GM12878 (cell line): ENCODE measurements around the gene STAMBP. TPM values are rescaled to one million over a fixed set of nuclear protein-coding genes. Genes with fewer than 3 reads are reported as not detected.

Source experiments
- ATF3 ChIP-seq: IDR thresholded peaks from 2 replicates; pipeline ENCODE4 v1.6.1; 2011; ENCODE audit warnings: low read depth, mild to moderate bottlenecking, low read length, moderate library complexity, borderline replicate concordance; ENCODE audit errors: extremely low read depth
- E2F4 ChIP-seq: IDR thresholded peaks from 2 replicates; pipeline ENCODE4 v1.6.1; 2012; ENCODE audit warnings: low read depth, low read length, improper control_type of control experiment
- HCFC1 ChIP-seq: fragments of 150-350 bp; IDR thresholded peaks from 2 replicates; pipeline ENCODE4 v1.6.1; 2014; ENCODE audit warnings: low read length
- LARP7 ChIP-seq: fragments of 450-650 bp; IDR thresholded peaks from 2 replicates; pipeline ENCODE4 v1.6.1; 2017; ENCODE audit warnings: mild to moderate bottlenecking
- MAX ChIP-seq: IDR thresholded peaks from 2 replicates; pipeline ENCODE4 v1.6.1; 2012; ENCODE audit warnings: low read depth, low read length, improper control_type of control experiment
- MYC ChIP-seq: IDR thresholded peaks from 2 replicates; pipeline ENCODE4 v1.6.1; 2011; ENCODE audit warnings: mild to moderate bottlenecking, low read length, moderate library complexity, inconsistent platforms; ENCODE audit not compliant: insufficient read depth, insufficient replicate concordance, insufficient read length, severe bottlenecking
- NFYB ChIP-seq: IDR thresholded peaks from 2 replicates; pipeline ENCODE4 v1.6.1; 2011; ENCODE audit warnings: low read depth, mild to moderate bottlenecking, low read length, improper control_type of control experiment, moderate library complexity; ENCODE audit not compliant: insufficient read depth
- NR2C1 ChIP-seq: fragments of 450-650 bp; IDR thresholded peaks from 2 replicates; pipeline ENCODE4 v1.6.1; 2017; ENCODE audit warnings: antibody characterized with exemption, mild to moderate bottlenecking, moderate library complexity
- PAX5 ChIP-seq: IDR thresholded peaks from 2 replicates; pipeline ENCODE4 v1.6.1; 2011; ENCODE audit warnings: low read depth, low read length, borderline replicate concordance
- PBX3 ChIP-seq: IDR thresholded peaks from 2 replicates; pipeline ENCODE4 v1.6.1; 2011; ENCODE audit warnings: mild to moderate bottlenecking, low read depth, low read length, moderate library complexity; ENCODE audit not compliant: insufficient replicate concordance
- POU2F2 ChIP-seq: IDR thresholded peaks from 3 replicates; pipeline ENCODE4 v1.6.1; 2011; ENCODE audit warnings: low read depth, mild to moderate bottlenecking, low read length, borderline replicate concordance
- PRDM15 ChIP-seq: fragments of 450-650 bp; formaldehyde crosslinking; IDR thresholded peaks from 2 replicates; pipeline ENCODE4 v1.4.0; 2020; ENCODE audit warnings: mild to moderate bottlenecking, moderate library complexity
- RCOR1 ChIP-seq: conservative IDR thresholded peaks from 2 replicates; pipeline ENCODE4 v1.6.1; 2012; ENCODE audit warnings: low read depth, low read length, improper control_type of control experiment
- SMC3 ChIP-seq: IDR thresholded peaks from 2 replicates; pipeline ENCODE4 v1.6.1; 2011; ENCODE audit warnings: low read length, improper control_type of control experiment, borderline replicate concordance
- SP1 ChIP-seq: IDR thresholded peaks from one replicate; pipeline ENCODE4 v1.6.1; 2011; ENCODE audit warnings: low read depth, low read length
- SREBF2 ChIP-seq: IDR thresholded peaks from 2 replicates; pipeline ENCODE4 v1.6.1; 2012; ENCODE audit warnings: mild to moderate bottlenecking, low read length
- TCF12 ChIP-seq: IDR thresholded peaks from 2 replicates; pipeline ENCODE4 v1.6.1; 2011; ENCODE audit warnings: low read depth, mild to moderate bottlenecking, low read length
- USF1 ChIP-seq: IDR thresholded peaks from 2 replicates; pipeline ENCODE4 v1.6.1; 2011; ENCODE audit warnings: borderline replicate concordance, low read depth, mild to moderate bottlenecking, moderate library complexity, mixed read lengths, low read length; ENCODE audit not compliant: insufficient read depth; ENCODE audit errors: extremely low read length
- WRNIP1 ChIP-seq: IDR thresholded peaks from 2 replicates; pipeline ENCODE4 v1.6.1; 2011; ENCODE audit warnings: low read depth, low read length, improper control_type of control experiment, borderline replicate concordance
- ZBTB11 ChIP-seq: fragments of 450-650 bp; formaldehyde crosslinking; IDR thresholded peaks from 2 replicates; pipeline ENCODE4 v1.5.0; 2022; ENCODE audit warnings: mild to moderate bottlenecking, missing genetic modification characterization
- polyA plus RNA-seq, 11 experiments: library from polyadenylated mRNA; depleted of rRNA in 4 of 11; unstranded in 6 of 11; stranded (reverse) in 5 of 11; fragments of >200 nt; fragmentation: Nextera tagmentation in 4 of 11; fragmentation: Illumina TruSeq in 1 of 11; extraction: Ambion mirVana in 4 of 11; extraction: Trizol in 1 of 11; gene quantifications; 1 replicate in 1 of 11; 2 replicates in 10 of 11; pipeline versions ENCODE4 v1.2.1 to v1.2.3, GENCODE V29; 2011 to 2016; ENCODE audit warnings: inconsistent platforms in 2 of 11, missing spikeins in 2 of 11, low read depth in 1 of 11
- total RNA-seq, 4 experiments: library from RNA; depleted of rRNA in 3 of 4; stranded (reverse); fragments of >200 nt in 3 of 4; fragmentation: Illumina TruSeq in 1 of 4; extraction: Trizol in 1 of 4; gene quantifications; 2 replicates each; pipeline versions ENCODE4 v1.2.1 to v1.2.3, GENCODE V29; 2013 to 2021

The STAMBP gene
- total and polyA plus RNA-seq, 10 of the 15 experiments (the other 5 are each of a cell fraction or from before 2014, with no cell fraction given), result 38.9 to 84.1 (median 69.7) TPM

GRCh38 chr2:73821227-73821626, 7.5 kb upstream of the STAMBP start (continued):
- TF ChIP-seq MAX, result no peak
- TF ChIP-seq NR2C1, result no peak
- no peak for TF ChIP-seq ATF3
- no peak for TF ChIP-seq LARP7
- peak; percentile 66; the same call in 1 of the 2 replicates for TF ChIP-seq TCF12
- TF ChIP-seq E2F4, result no peak
- no peak for TF ChIP-seq RCOR1
- TF ChIP-seq SREBF2, result no peak
- TF ChIP-seq MYC, result no peak
- TF ChIP-seq USF1, result no peak
- no peak for TF ChIP-seq POU2F2
- TF ChIP-seq NFYB, result no peak
- no peak for TF ChIP-seq PBX3
- no peak for TF ChIP-seq ZBTB11
- no peak for TF ChIP-seq SP1
- no peak; the same call in 1 of the 2 replicates for TF ChIP-seq SMC3
- no peak for TF ChIP-seq HCFC1
- TF ChIP-seq PAX5, result no peak
- TF ChIP-seq WRNIP1, result no peak
- TF ChIP-seq PRDM15 (CRISPR knock-in tag), result no peak
